Measurements from ENCODE around the gene ARAP2. TPM values are rescaled to one million over a fixed set of nuclear protein-coding genes. Genes with fewer than 3 reads are reported as not detected.

ARAP2 gene
- total and polyA plus RNA-seq, 2 experiments from 2014 or later: 0.92 to 4.8 TPM

- Mint-ChIP-seq H3K4me1 (peaks cover 16% of the 10 kb centered on the region), H3K27me3 (ENCODE audit: insufficient read depth, low read depth, poor library complexity) (no peaks in the 10 kb centered on the region), H3K27ac (no peak overlapping the region), H3K9me3 (no peaks in the 10 kb centered on the region), H3K36me3 (ENCODE audit: low read depth) (no peaks in the 10 kb centered on the region), H3K4me3 (no peak overlapping the region)
- Histone ChIP-seq H3K79me2 (replicated peaks; ENCODE audit: insufficient read depth) (no peaks in the 10 kb centered on the region), H3K36me3 (ENCODE audit: insufficient read depth) (no peaks in the 10 kb centered on the region), H3K4me3 (no peak overlapping the region), H3K27ac (ENCODE audit: low read depth) (no peak overlapping the region), H3F3A (replicated peaks; ENCODE audit: low read depth) (no peaks in the 10 kb centered on the region), H3K4me2 (no peak overlapping the region), H3K27me3 (ENCODE audit: insufficient read depth) (no peaks in the 10 kb centered on the region), H3K4me1 (ENCODE audit: insufficient read depth) (peaks cover 15% of the 10 kb centered on the region; the same call in 1 of the 2 replicates), H3K9me2 (ENCODE audit: insufficient read depth) (no peaks in the 10 kb centered on the region; the same call in 1 of the 2 replicates), H4K20me1 (replicated peaks; ENCODE audit: insufficient read depth) (no peaks in the 10 kb centered on the region), H2AFZ (no peak overlapping the region)
- TF ChIP-seq JUNB (IDR thresholded peaks at IDR 0.05; ENCODE audit: unreplicated experiment): no peak
- peak; percentile 74 for ATAC-seq
- peak; percentile 41 for DNase-seq (ENCODE audit: low spot score)
Measured at GRCh38 chr4:36027203-36027602, 217.1 kb downstream of the ARAP2 start.

- Histone ChIP-seq H3K36me3 (ENCODE audit: insufficient read depth) (no peaks in the 10 kb centered on the region), H3K4me2 (no peak overlapping the region), H3K4me1 (ENCODE audit: insufficient read depth) (peaks cover 15% of the 10 kb centered on the region; the same call in 1 of the 2 replicates), H3K4me3 (no peak overlapping the region), H2AFZ (peak overlapping the region; percentile 11; the same call in 1 of the 2 replicates), H3K79me2 (replicated peaks; ENCODE audit: insufficient read depth) (no peaks in the 10 kb centered on the region), H3F3A (replicated peaks; ENCODE audit: low read depth) (no peaks in the 10 kb centered on the region), H3K9me2 (ENCODE audit: insufficient read depth) (peaks cover under 1% of the 10 kb centered on the region; the same call in 1 of the 2 replicates), H3K27me3 (ENCODE audit: insufficient read depth) (no peaks in the 10 kb centered on the region), H3K27ac (ENCODE audit: low read depth) (no peak overlapping the region), H4K20me1 (replicated peaks; ENCODE audit: insufficient read depth) (no peaks in the 10 kb centered on the region)
- DNase-seq (ENCODE audit: low spot score) (peak; percentile 2), ATAC-seq (peak; percentile 68)
- no peak for TF ChIP-seq STAT1 (IDR thresholded peaks at IDR 0.05; ENCODE audit: unreplicated experiment)
- no peak for TF ChIP-seq ZNF331 (CRISPR knock-in tag; IDR thresholded peaks at IDR 0.05; ENCODE audit: low read depth)
- TF ChIP-seq ZNF462 (CRISPR knock-in tag; IDR thresholded peaks at IDR 0.05): 0 out of 2 replicates have a peak, but pooled peaks have one; percentile 30
- no peak for TF ChIP-seq EZH2 (IDR thresholded peaks at IDR 0.05; ENCODE audit: low read depth, unreplicated experiment)
- Mint-ChIP-seq H3K27me3 (ENCODE audit: insufficient read depth, low read depth, poor library complexity) (no peaks in the 10 kb centered on the region), H3K4me3 (no peak overlapping the region), H3K9me3 (no peaks in the 10 kb centered on the region), H3K36me3 (ENCODE audit: low read depth) (no peaks in the 10 kb centered on the region), H3K27ac (no peak overlapping the region), H3K4me1 (peaks cover 16% of the 10 kb centered on the region)
Measured at GRCh38 chr4:36026348-36026880, 217.9 kb downstream of the ARAP2 start.

All from GM23338 (cell line).